Measurements from ENCODE around the gene CHAC1.

CHAC1 gene

DNA sequence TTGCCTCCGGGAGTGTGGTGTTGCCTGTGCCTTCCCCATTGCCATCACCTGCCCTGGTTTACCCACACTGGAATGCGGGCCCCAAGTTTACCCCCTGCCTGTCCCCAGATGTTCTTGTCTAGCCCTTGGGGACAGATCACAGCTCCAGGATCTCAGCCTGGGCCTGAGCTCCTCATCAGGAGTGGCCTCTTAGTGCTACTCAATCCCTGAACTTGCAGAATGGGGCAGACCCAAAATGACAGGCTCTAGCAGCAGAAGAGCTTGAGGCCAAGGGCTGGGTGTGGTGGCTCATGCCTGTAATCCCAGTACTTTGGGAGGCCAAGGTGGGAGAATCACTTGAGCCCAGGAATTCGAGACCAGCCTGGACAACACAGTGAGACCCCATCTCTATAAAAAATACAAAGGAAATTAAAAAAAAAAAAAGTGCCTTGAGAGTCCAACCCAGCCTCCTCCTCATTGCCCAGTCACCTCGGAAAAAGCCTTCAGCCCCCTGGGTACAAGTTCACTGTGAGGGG lies 3.8 kb downstream of the CHAC1 start:
- in situ Hi-C loops (cut with MboI; ENCODE audit: low pct_unique_long_range_greater_than_20kb, low sequenced_read_pairs, unreplicated experiment) = no loop called here
- TF ChIP-seq, protein P1, sequence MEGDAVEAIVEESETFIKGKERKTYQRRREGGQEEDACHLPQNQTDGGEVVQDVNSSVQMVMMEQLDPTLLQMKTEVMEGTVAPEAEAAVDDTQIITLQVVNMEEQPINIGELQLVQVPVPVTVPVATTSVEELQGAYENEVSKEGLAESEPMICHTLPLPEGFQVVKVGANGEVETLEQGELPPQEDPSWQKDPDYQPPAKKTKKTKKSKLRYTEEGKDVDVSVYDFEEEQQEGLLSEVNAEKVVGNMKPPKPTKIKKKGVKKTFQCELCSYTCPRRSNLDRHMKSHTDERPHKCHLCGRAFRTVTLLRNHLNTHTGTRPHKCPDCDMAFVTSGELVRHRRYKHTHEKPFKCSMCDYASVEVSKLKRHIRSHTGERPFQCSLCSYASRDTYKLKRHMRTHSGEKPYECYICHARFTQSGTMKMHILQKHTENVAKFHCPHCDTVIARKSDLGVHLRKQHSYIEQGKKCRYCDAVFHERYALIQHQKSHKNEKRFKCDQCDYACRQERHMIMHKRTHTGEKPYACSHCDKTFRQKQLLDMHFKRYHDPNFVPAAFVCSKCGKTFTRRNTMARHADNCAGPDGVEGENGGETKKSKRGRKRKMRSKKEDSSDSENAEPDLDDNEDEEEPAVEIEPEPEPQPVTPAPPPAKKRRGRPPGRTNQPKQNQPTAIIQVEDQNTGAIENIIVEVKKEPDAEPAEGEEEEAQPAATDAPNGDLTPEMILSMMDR (IDR thresholded peaks at IDR 0.05; ENCODE audit: extremely low read depth, insufficient read depth, missing control alignments) = no peak
- no peak for DNase-seq (ENCODE audit: low spot score)

DNA sequence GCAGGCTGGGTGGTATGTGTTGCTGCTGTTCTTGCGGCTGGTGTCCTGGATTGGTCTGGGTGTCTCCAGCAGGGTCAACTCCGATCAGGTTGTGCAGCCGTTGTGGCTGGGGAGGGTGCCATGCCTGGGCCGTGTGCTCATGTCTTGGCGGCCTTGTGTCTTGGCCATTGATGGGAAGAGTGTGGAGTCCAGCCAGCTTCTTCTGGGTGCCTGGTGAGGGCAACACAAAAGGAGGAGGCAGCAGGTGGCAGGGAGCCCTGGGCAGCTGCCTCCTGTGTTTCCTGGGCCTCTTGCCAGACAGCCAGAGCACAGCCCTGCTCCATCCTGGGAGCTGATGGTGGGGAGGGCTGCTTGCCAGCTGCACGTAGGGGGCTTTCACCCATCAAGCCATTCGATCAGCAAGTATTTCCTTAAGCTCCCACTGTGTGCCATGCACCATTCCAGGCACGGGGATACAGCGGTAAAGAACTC lies 4.3 kb downstream of the CHAC1 start:
- in situ Hi-C loops (cut with MboI; ENCODE audit: low pct_unique_long_range_greater_than_20kb, low sequenced_read_pairs, unreplicated experiment) = no loop called here
- DNase-seq (ENCODE audit: low spot score) = no peak
- TF ChIP-seq, protein P1 (IDR thresholded peaks at IDR 0.05; ENCODE audit: extremely low read depth, insufficient read depth, missing control alignments) = no peak

DNA sequence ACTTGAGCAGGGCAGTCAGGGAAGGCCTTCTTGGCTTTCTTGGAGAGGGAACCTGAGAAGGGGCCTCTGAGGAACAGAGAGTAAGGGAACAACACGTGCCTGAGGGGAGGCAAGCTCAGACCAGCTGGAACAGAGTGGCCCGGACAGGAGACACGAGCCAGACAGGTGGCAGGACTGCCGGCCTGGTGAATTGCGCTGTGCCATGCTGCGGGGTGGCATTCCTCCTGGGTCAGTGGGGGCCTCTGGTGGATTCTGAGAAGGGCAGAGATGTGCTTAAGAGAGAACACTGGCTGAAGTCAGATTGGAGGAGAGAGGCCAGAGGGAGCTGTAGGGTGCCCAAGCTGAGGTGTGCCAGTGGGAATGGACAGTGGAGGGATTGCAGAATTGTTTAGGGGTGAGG lies 4.9 kb downstream of the CHAC1 start:
- TF ChIP-seq, protein P1 (IDR thresholded peaks at IDR 0.05; ENCODE audit: extremely low read depth, insufficient read depth, missing control alignments) = no peak
- in situ Hi-C loops (cut with MboI; ENCODE audit: low pct_unique_long_range_greater_than_20kb, low sequenced_read_pairs, unreplicated experiment) = no loop called here
- no peak for DNase-seq (ENCODE audit: low spot score)

- in situ Hi-C loops (cut with MboI; ENCODE audit: low pct_unique_long_range_greater_than_20kb, low sequenced_read_pairs, unreplicated experiment) = no loop called here
- no peak for DNase-seq (ENCODE audit: low spot score)
- TF ChIP-seq, protein P1 (IDR thresholded peaks at IDR 0.05; ENCODE audit: extremely low read depth, insufficient read depth, missing control alignments) = no peak
These were observed 5.5 kb downstream of the CHAC1 start for GRCh38 chr15:40958723-40959122.

- TF ChIP-seq, protein P1 (IDR thresholded peaks at IDR 0.05; ENCODE audit: extremely low read depth, insufficient read depth, missing control alignments) = no peak
- in situ Hi-C loops (cut with MboI; ENCODE audit: low pct_unique_long_range_greater_than_20kb, low sequenced_read_pairs, unreplicated experiment) = no loop called here
- peak; percentile 51 for DNase-seq (ENCODE audit: low spot score)
These were observed 6.3 kb downstream of the CHAC1 start for GRCh38 chr15:40959331-40960141.

- no peak for DNase-seq (ENCODE audit: low spot score)
- TF ChIP-seq, protein P1 (IDR thresholded peaks at IDR 0.05; ENCODE audit: extremely low read depth, insufficient read depth, missing control alignments) = no peak
- in situ Hi-C loops (cut with MboI; ENCODE audit: low pct_unique_long_range_greater_than_20kb, low sequenced_read_pairs, unreplicated experiment) = no loop called here
These were observed 7.0 kb downstream of the CHAC1 start for GRCh38 chr15:40960151-40960885.
